Bronchial epithelial cell (primary cell): ENCODE data around the gene TSPAN15. TPM values are rescaled to one million over a fixed set of nuclear protein-coding genes. Genes with fewer than 3 reads are reported as not detected.

Experiments
- DNase-seq: peaks from one replicate; pipeline ENCODE4 v3.0.0-alpha.2; 2010; ENCODE audit warnings: low read depth
- FAIRE-seq: peaks from 2 replicates; lab custom pipeline; 2011; peaks lifted over from hg19 to GRCh38; lab: Jason Lieb, UNC
- H3K27me3 ChIP-seq: 2 replicates; pipeline ENCODE4 v1.5.1; 2011; ENCODE audit warnings: low read length; ENCODE audit not compliant: control insufficient read depth, insufficient read depth
- H3K36me3 ChIP-seq: 2 replicates; pipeline ENCODE4 v1.5.1; 2011; ENCODE audit warnings: low read length; ENCODE audit not compliant: control insufficient read depth, insufficient read depth
- H3K4me3 ChIP-seq: 2 replicates; pipeline ENCODE4 v1.5.1; 2011; ENCODE audit warnings: mild to moderate bottlenecking, low read depth, low read length, control low read depth
- CTCF ChIP-seq: IDR thresholded peaks from 2 replicates; pipeline ENCODE4 v1.5.1; 2011; ENCODE audit warnings: mild to moderate bottlenecking, moderate library complexity, low read length, control low read depth, inconsistent platforms; ENCODE audit not compliant: insufficient read depth, severe bottlenecking
- total RNA-seq: library from RNA; depleted of rRNA; stranded (reverse); fragments of >200 nt; gene quantifications from 2 replicates; pipeline ENCODE4 v1.2.1, GENCODE V29; 2014

TSPAN15 gene
- total RNA-seq, 1 donor from 2014 or later: 12.1 TPM

DNA sequence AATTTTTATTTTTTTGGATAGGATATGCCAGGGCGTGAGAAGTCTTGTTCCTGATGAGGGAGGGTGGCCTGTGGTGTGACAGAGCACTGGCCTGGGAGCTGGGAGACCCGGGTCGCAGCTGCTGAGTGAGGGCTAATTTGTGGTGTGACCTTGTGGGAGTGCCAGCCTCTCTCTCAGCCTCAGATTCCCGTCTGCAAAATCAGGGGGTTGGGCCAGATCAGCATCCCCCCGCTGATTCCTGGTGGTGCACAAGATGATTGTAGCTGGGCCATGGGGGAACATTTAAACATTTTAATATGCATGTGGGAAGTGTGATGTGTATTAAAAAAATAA lies 14.9 kb downstream of the TSPAN15 start:
- Histone ChIP-seq H3K36me3 (no peaks in the 10 kb centered on the region), H3K27me3 (no peaks in the 10 kb centered on the region), H3K4me3 (no peak overlapping the region)
- DNase-seq (no peak), FAIRE-seq (no peak)
- no peak for TF ChIP-seq CTCF

DNA sequence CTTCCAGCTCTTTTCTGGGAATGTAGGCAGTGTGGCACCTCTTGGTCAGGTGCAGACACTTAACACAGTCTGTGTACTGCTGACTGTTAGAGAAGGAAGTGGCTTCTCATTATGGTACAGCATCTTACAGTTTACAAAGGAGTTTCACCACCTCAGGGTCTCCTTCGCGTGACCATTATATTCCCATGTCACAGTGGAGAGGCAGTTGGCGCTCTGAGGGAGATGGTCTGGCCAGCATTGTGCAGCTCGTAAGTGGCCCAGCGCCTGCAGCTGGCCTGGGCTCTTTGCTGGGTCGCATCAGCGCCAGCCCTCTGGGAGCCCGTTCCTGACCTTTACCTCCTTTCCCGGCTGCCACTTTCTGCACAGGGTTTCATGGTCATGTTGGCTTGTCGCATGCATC lies 15.4 kb downstream of the TSPAN15 start:
- FAIRE-seq (no peak), DNase-seq (no peak)
- no peak overlapping the region for H3K4me3 ChIP-seq
- H3K27me3 ChIP-seq: no peaks in the 10 kb centered on the region
- no peaks in the 10 kb centered on the region for H3K36me3 ChIP-seq
- no peak for TF ChIP-seq CTCF

DNA sequence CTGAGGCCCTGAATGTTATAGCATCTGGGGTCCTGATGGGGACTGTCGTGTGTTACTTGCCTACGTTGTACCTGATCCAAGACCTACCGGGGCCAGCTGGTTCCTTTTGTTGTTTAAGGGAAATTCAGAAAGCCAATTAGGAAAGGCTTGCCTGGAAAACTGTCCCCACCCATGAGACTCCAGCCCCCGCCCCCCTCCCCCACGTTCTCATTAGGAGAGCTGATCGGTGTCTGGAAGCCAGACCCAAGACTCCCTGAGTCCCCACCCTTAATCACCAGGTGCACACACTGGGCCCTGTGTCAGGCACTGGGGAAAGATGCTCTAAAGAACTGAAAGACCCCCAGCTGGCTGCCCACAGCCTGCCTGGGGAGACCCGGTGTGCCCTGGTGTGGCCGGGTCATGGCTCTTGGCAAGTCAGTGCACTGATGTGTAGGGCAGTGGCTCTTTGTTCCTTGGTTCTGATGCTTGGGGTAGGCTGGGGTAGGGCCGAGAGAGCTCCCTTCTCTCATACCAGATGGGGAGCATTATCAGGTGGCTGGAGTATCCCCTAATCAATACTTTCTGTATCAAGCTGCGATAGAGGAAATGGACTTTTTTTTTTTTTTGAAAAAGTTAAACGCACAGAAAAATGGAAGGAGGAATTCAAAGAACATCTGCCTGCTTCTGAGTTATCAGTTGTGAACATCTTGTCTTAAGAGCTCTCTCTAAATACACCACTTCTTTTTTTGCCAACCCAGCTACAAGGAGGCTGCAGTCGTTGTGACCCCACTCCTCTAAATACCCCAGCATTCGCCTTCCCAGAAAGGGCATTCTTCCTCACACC lies 16.9 kb downstream of the TSPAN15 start:
- no peak for FAIRE-seq

GRCh38 chr10:69468751-69469089 lies 17.5 kb downstream of the TSPAN15 start:
- no peak for TF ChIP-seq CTCF
- Histone ChIP-seq H3K4me3 (no peak overlapping the region), H3K27me3 (no peaks in the 10 kb centered on the region), H3K36me3 (no peaks in the 10 kb centered on the region)
- FAIRE-seq (no peak), DNase-seq (peak; percentile 45)

More for the DNA sequence above, 16.9 kb downstream of the TSPAN15 start:
- no peak for DNase-seq
- Histone ChIP-seq H3K36me3 (no peaks in the 10 kb centered on the region), H3K4me3 (no peak overlapping the region), H3K27me3 (no peaks in the 10 kb centered on the region)
- no peak for TF ChIP-seq CTCF

GRCh38 chr10:69469976-69470375 lies 18.7 kb downstream of the TSPAN15 start:
- Histone ChIP-seq H3K36me3 (no peaks in the 10 kb centered on the region), H3K27me3 (no peaks in the 10 kb centered on the region), H3K4me3 (no peak overlapping the region)
- DNase-seq (no peak), FAIRE-seq (no peak)
- no peak for TF ChIP-seq CTCF
